HepG2 (cell line): ENCODE measurements around the gene HES3. TPM values are rescaled to one million over a fixed set of nuclear protein-coding genes. Genes with fewer than 3 reads are reported as not detected.

Source experiments
- ATF1 ChIP-seq: IDR thresholded peaks from 2 replicates; pipeline ENCODE4 v1.6.1; 2016; ENCODE audit warnings: mild to moderate bottlenecking, control low read depth
- CHD4 ChIP-seq: fragments of 200-600 bp; sonication (generic); IDR thresholded peaks from 2 replicates; pipeline ENCODE4 v1.7.0; 2017; ENCODE audit warnings: mild to moderate bottlenecking, low read length, borderline replicate concordance
- FOXM1 ChIP-seq: sonication (generic); formaldehyde crosslinking; IDR thresholded peaks from 2 replicates; pipeline ENCODE4 v1.5.0; 2020; ENCODE audit warnings: missing genetic modification reagents
- HNRNPK ChIP-seq: fragments of 200-400 bp; formaldehyde crosslinking; IDR thresholded peaks from 2 replicates; pipeline ENCODE4 v1.6.1; 2018; ENCODE audit warnings: low read length, low read depth, moderate library complexity, mild to moderate bottlenecking; ENCODE audit not compliant: poor library complexity, severe bottlenecking
- IRX3 ChIP-seq: sonication (generic); formaldehyde crosslinking; IDR thresholded peaks from 2 replicates; pipeline ENCODE4 v1.8.1; 2023; ENCODE audit warnings: mild to moderate bottlenecking, low read depth, missing genetic modification reagents, borderline replicate concordance
- MAFF ChIP-seq: IDR thresholded peaks from 2 replicates; pipeline ENCODE4 v1.6.1; 2011; ENCODE audit warnings: low read depth, low read length, improper control_type of control experiment
- MEIS1 ChIP-seq: sonication (generic); formaldehyde crosslinking; IDR thresholded peaks from 2 replicates; pipeline ENCODE4 v1.9.0; 2021; ENCODE audit warnings: mild to moderate bottlenecking, missing genetic modification reagents, moderate library complexity, borderline replicate concordance
- NFYB ChIP-seq: sonication (generic); formaldehyde crosslinking; IDR thresholded peaks from 2 replicates; pipeline ENCODE4 v1.4.0; 2020; ENCODE audit warnings: missing genetic modification reagents
- SOX6 ChIP-seq, 2 experiments: fragments of 450-650 bp in 1 of 2; sonication (generic) in 1 of 2; formaldehyde crosslinking in 1 of 2; IDR thresholded peaks; 2 replicates each; pipeline versions ENCODE4 v1.4.0 to v1.6.1; 2017 to 2020; ENCODE audit warnings: antibody characterized with exemption in 1 of 2, mild to moderate bottlenecking in 1 of 2, missing genetic modification reagents in 1 of 2
- TMF1 ChIP-seq: sonication (generic); formaldehyde crosslinking; IDR thresholded peaks from 2 replicates; pipeline ENCODE4 v1.8.1; 2022; ENCODE audit warnings: low read depth, missing genetic modification reagents
- ZHX1 ChIP-seq: sonication (generic); formaldehyde crosslinking; IDR thresholded peaks from 2 replicates; pipeline ENCODE4 v1.8.1; 2022; ENCODE audit warnings: low read depth, mild to moderate bottlenecking, missing genetic modification reagents
- ZNF18 ChIP-seq: sonication (generic); formaldehyde crosslinking; IDR thresholded peaks from 2 replicates; pipeline ENCODE4 v1.8.0; 2022; ENCODE audit warnings: mild to moderate bottlenecking, missing genetic modification reagents; ENCODE audit not compliant: insufficient replicate concordance
- ZNF205 ChIP-seq: IDR thresholded peaks from 2 replicates; pipeline ENCODE4 v1.6.1; 2018; ENCODE audit warnings: missing biosample characterization, missing genetic modification reagents
- ZNF407 ChIP-seq: sonication (generic); formaldehyde crosslinking; IDR thresholded peaks from one replicate; pipeline ENCODE4 v1.5.1; 2020; ENCODE audit warnings: mild to moderate bottlenecking, missing genetic modification reagents; ENCODE audit errors: not compliant biosample characterization
- ZNF460 ChIP-seq: sonication (generic); formaldehyde crosslinking; IDR thresholded peaks from 2 replicates; pipeline ENCODE4 v1.5.1; 2020; ENCODE audit warnings: missing genetic modification reagents, mild to moderate bottlenecking, borderline replicate concordance
- polyA plus RNA-seq, 8 experiments: library from polyadenylated mRNA; depleted of rRNA in 3 of 8; stranded (reverse) in 7 of 8; unstranded in 1 of 8; fragments of >200 nt; fragmentation: Illumina TruSeq in 4 of 8; extraction: Trizol in 4 of 8; gene quantifications; 2 replicates each; pipeline versions ENCODE4 v1.2.1 to v1.2.3, GENCODE V29; 2011 to 2016; ENCODE audit warnings: low read depth in 4 of 8, missing spikeins in 1 of 8, mixed read lengths in 1 of 8; ENCODE audit not compliant: insufficient read depth in 1 of 8
- total RNA-seq, 5 experiments: library from RNA; depleted of rRNA; stranded (reverse); fragments of >200 nt; fragmentation: Illumina TruSeq; extraction: Trizol; gene quantifications; 2 replicates each; pipeline ENCODE4 v1.2.3, GENCODE V29; 2016; ENCODE audit warnings: low read depth in 1 of 5

The HES3 gene
- total and polyA plus RNA-seq, 2 of the 13 experiments (the other 11 are each of a cell fraction or from before 2014, with no cell fraction given): not detected

GRCh38 chr1:6259491-6260362 is 15.7 kb downstream of the HES3 start (continued):
- no peak for TF ChIP-seq ZNF407 (CRISPR knock-in tag)
- no peak for TF ChIP-seq MEIS1
- 0 out of 2 replicates have a peak, but pooled peaks have one; percentile 38 for TF ChIP-seq TMF1 (CRISPR knock-in tag)
- no peak for TF ChIP-seq ZNF460 (CRISPR knock-in tag)
- no peak for TF ChIP-seq FOXM1
- no peak for TF ChIP-seq IRX3 (CRISPR knock-in tag)
- TF ChIP-seq MAFF: no peak
- TF ChIP-seq HNRNPK: peak; percentile 60
- no peak for TF ChIP-seq CHD4
- no peak for TF ChIP-seq ZNF205 (CRISPR knock-in tag)
- no peak for TF ChIP-seq ZHX1 (CRISPR knock-in tag)
- TF ChIP-seq SOX6 (IDR thresholded peaks at IDR 0.05): no peak
- peak; percentile 34; the same call in 1 of the 2 replicates for TF ChIP-seq SOX6 (CRISPR knock-in tag; IDR thresholded peaks at IDR 0.05)
- no peak for TF ChIP-seq ZNF18
- TF ChIP-seq NFYB: peak; percentile 82
- TF ChIP-seq ATF1: peak; percentile 60; the same call in 1 of the 2 replicates
